SK-N-MC (cell line): ENCODE results near the gene GRIP1.

Source experiments
- EZH2 ChIP-seq: fragments of 200-600 bp; sonication (generic); IDR thresholded peaks from one replicate; pipeline ENCODE4 v1.6.1; 2017; ENCODE audit warnings: antibody characterized with exemption
- FOXP2 ChIP-seq: optimal IDR thresholded peaks from 2 replicates; pipeline ENCODE3; 2011; ENCODE audit warnings: mild to moderate bottlenecking, moderate library complexity; ENCODE audit not compliant: insufficient read depth; ENCODE audit errors: extremely low read length, control extremely low read depth
- POLR2AphosphoS5 ChIP-seq: IDR thresholded peaks from 2 replicates; pipeline ENCODE4 v1.6.1; 2012; ENCODE audit warnings: mild to moderate bottlenecking, low read depth, low read length, borderline replicate concordance

GRCh38 chr12:66297923-66298322 lies 381.0 kb downstream of the GRIP1 start:
- no peak for TF ChIP-seq EZH2
- TF ChIP-seq POLR2AphosphoS5 = no peak
- TF ChIP-seq FOXP2 = no peak
